Measurements from ENCODE around the gene NTM.
A peak's percentile ranks its signal among the peaks of the same experiment; 100 is the strongest.

The NTM gene

GRCh38 chr11:132072044-132072857 is 701.8 kb downstream of the NTM start:
- peak overlapping the region; percentile 19 for H3K4me3 ChIP-seq (ENCODE audit: low read length)

GRCh38 chr11:132072858-132073211 is 702.4 kb downstream of the NTM start:
- Histone ChIP-seq H3K4me1 (ENCODE audit: control insufficient read depth, insufficient read depth, low read length) (peaks cover 41% of the 10 kb centered on the region), H3K9ac (ENCODE audit: low read depth, low read length) (peak overlapping the region; percentile 89), H3K9me3 (replicated peaks; ENCODE audit: low read length) (no peaks in the 10 kb centered on the region), H3K4me3 (ENCODE audit: low read length) (peak overlapping the region; percentile 19), H3K27me3 (ENCODE audit: control insufficient read depth, insufficient read depth, low read length) (no peaks in the 10 kb centered on the region), H3K36me3 (ENCODE audit: insufficient read depth, low read length) (no peaks in the 10 kb centered on the region), H3K4me2 (ENCODE audit: low read length) (peak overlapping the region; percentile 52)

More at GRCh38 chr11:132072044-132072857, 701.8 kb downstream of the NTM start:
- H3K4me1 ChIP-seq (ENCODE audit: control insufficient read depth, insufficient read depth, low read length): peaks cover 41% of the 10 kb centered on the region
- no peaks in the 10 kb centered on the region for H3K36me3 ChIP-seq (ENCODE audit: insufficient read depth, low read length)
- peak overlapping the region; percentile 52 for H3K4me2 ChIP-seq (ENCODE audit: low read length)
- H3K27me3 ChIP-seq (ENCODE audit: control insufficient read depth, insufficient read depth, low read length): no peaks in the 10 kb centered on the region
- H3K9ac ChIP-seq (ENCODE audit: low read depth, low read length): peak overlapping the region; percentile 89
- H3K9me3 ChIP-seq (replicated peaks; ENCODE audit: low read length): no peaks in the 10 kb centered on the region

DNA sequence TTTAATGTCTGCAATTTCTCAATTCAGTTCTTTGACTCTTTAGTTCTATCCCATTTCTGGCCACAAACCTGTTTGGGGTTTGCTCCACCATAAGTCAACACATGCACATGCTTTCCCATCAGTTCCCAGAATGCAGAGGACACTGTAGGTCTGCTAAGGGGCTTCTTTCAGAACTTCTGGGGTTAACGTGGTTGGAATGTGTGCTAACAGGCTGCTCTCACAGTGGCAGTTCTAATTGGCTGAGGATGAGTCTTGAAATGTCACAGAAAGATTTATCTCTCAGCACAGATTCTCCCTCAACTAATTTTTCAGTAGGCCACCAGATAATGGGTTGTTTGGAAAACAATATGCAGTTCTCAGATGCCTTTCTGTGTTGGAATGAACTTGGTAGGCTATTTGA is 703.4 kb downstream of the NTM start:
- no peaks in the 10 kb centered on the region for H3K9me3 ChIP-seq (replicated peaks; ENCODE audit: low read length)
- H3K4me1 ChIP-seq (ENCODE audit: control insufficient read depth, insufficient read depth, low read length): peaks cover 39% of the 10 kb centered on the region
- H3K36me3 ChIP-seq (ENCODE audit: insufficient read depth, low read length): no peaks in the 10 kb centered on the region
- no peak overlapping the region for H3K4me3 ChIP-seq (ENCODE audit: low read length)
- no peak overlapping the region for H3K4me2 ChIP-seq (ENCODE audit: low read length)
- no peaks in the 10 kb centered on the region for H3K27me3 ChIP-seq (ENCODE audit: control insufficient read depth, insufficient read depth, low read length)
- H3K9ac ChIP-seq (ENCODE audit: low read depth, low read length): peak overlapping the region; percentile 89

DNA sequence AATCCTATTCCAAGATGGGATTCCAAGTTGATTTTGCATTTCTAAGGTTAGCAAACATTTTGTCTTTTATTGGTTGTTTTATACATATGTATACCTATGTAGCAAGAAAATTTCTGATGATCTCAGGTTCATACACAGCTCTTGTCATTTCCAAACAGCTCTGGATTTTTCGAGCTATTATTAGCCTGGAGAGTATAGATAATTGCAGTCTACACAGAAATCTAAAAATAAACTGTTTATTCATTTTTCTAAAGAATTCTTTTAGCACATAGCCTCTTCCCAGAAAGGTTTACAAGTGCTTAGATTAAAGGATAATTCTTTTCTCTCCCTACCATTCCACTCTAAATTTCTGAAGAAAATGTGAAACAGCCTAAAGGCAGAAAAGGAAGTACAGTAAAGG is 705.0 kb downstream of the NTM start:
- Histone ChIP-seq H3K4me3 (ENCODE audit: low read length) (no peak overlapping the region), H3K9ac (ENCODE audit: low read depth, low read length) (no peak overlapping the region), H3K4me1 (ENCODE audit: control insufficient read depth, insufficient read depth, low read length) (peaks cover 49% of the 10 kb centered on the region), H3K36me3 (ENCODE audit: insufficient read depth, low read length) (no peaks in the 10 kb centered on the region), H3K4me2 (ENCODE audit: low read length) (no peak overlapping the region), H3K9me3 (replicated peaks; ENCODE audit: low read length) (no peaks in the 10 kb centered on the region), H3K27me3 (ENCODE audit: control insufficient read depth, insufficient read depth, low read length) (no peaks in the 10 kb centered on the region)

GRCh38 chr11:132077416-132077815 is 707.0 kb downstream of the NTM start:
- H3K27me3 ChIP-seq (ENCODE audit: control insufficient read depth, insufficient read depth, low read length): no peaks in the 10 kb centered on the region
- no peaks in the 10 kb centered on the region for H3K36me3 ChIP-seq (ENCODE audit: insufficient read depth, low read length)
- H3K4me1 ChIP-seq (ENCODE audit: control insufficient read depth, insufficient read depth, low read length): peaks cover 42% of the 10 kb centered on the region
- no peaks in the 10 kb centered on the region for H3K9me3 ChIP-seq (replicated peaks; ENCODE audit: low read length)
- H3K4me2 ChIP-seq (ENCODE audit: low read length): no peak overlapping the region
- no peak overlapping the region for H3K9ac ChIP-seq (ENCODE audit: low read depth, low read length)
- H3K4me3 ChIP-seq (ENCODE audit: low read length): no peak overlapping the region

DNA sequence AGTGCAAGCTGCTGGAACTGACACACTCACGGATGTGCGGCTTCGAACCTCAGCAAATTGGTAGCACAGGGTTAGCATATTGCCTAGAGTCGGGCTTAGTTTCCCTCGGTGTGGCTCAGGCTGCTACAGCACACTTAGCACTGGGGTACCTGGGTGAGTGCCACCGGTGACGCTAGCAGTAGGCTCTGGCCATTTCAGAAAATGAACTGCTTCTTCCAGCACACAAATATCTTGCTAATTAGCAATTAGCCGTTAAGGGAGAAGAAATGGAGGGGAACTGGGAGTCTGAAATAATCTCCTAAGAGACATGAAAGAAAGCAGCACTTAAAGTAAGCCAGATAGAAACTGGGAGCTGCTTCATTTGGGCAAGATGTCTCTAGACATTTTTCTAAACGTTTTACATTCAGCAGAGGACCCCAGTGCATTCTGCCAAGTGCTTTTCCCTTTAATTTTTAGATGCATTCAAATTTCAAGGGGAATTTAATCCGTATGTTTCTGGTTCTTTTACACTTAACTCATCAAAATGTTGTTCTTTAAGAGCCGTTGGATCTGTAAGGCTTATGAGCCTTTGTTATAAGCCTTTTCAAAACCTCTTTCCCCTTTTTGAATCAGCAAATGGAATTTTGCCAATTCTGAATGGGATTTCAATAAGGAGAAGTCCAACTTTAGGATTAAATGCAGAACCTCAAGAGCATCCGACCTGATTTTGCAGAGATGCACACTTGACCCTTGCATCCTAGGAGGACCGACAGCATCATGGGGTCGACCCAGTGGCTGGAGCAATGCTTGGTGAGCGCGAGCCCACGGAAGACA is 708.1 kb downstream of the NTM start:
- Histone ChIP-seq H3K9me3 (replicated peaks; ENCODE audit: low read length) (no peaks in the 10 kb centered on the region), H3K4me1 (ENCODE audit: control insufficient read depth, insufficient read depth, low read length) (peaks cover 31% of the 10 kb centered on the region), H3K27me3 (ENCODE audit: control insufficient read depth, insufficient read depth, low read length) (no peaks in the 10 kb centered on the region), H3K36me3 (ENCODE audit: insufficient read depth, low read length) (no peaks in the 10 kb centered on the region), H3K4me3 (ENCODE audit: low read length) (no peak overlapping the region), H3K4me2 (ENCODE audit: low read length) (no peak overlapping the region), H3K9ac (ENCODE audit: low read depth, low read length) (no peak overlapping the region)

- Histone ChIP-seq H3K4me3 (ENCODE audit: low read length) (no peak overlapping the region), H3K4me2 (ENCODE audit: low read length) (peak overlapping the region; percentile 4), H3K27me3 (ENCODE audit: control insufficient read depth, insufficient read depth, low read length) (no peaks in the 10 kb centered on the region), H3K36me3 (ENCODE audit: insufficient read depth, low read length) (no peaks in the 10 kb centered on the region), H3K4me1 (ENCODE audit: control insufficient read depth, insufficient read depth, low read length) (peaks cover 20% of the 10 kb centered on the region), H3K9ac (ENCODE audit: low read depth, low read length) (no peak overlapping the region), H3K9me3 (replicated peaks; ENCODE audit: low read length) (no peaks in the 10 kb centered on the region)
Observed at GRCh38 chr11:132080127-132080526, 709.7 kb downstream of the NTM start.

- Histone ChIP-seq H3K4me2 (ENCODE audit: low read length) (no peak overlapping the region), H3K9ac (ENCODE audit: low read depth, low read length) (no peak overlapping the region)
Observed at GRCh38 chr11:132082566-132082965, 712.2 kb downstream of the NTM start.

DNA sequence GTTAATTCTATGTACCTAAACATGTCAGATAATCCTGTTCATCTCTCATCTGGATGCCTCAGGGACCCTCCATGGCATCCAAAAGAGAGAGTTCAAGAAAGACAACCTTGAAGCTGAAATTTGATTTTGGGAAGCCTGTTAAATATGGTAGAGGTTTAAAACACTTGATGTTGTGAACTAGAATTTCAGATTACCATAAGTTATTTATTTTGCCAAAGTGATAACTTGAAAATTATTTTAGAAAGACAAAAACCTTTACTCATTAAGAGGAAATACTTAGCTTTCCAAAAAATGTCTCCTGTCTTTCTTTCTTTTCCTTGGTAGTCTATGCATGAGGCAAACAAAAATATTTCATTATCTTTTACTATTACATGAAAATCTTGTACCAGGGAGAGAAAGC is 714.0 kb downstream of the NTM start:
- Histone ChIP-seq H3K27me3 (ENCODE audit: control insufficient read depth, insufficient read depth, low read length) (no peaks in the 10 kb centered on the region), H3K9ac (ENCODE audit: low read depth, low read length) (no peak overlapping the region), H3K36me3 (ENCODE audit: insufficient read depth, low read length) (no peaks in the 10 kb centered on the region), H3K4me1 (ENCODE audit: control insufficient read depth, insufficient read depth, low read length) (peaks cover 15% of the 10 kb centered on the region), H3K4me2 (ENCODE audit: low read length) (no peak overlapping the region), H3K9me3 (replicated peaks; ENCODE audit: low read length) (peaks cover 4% of the 10 kb centered on the region), H3K4me3 (ENCODE audit: low read length) (no peak overlapping the region)

More at GRCh38 chr11:132082566-132082965, 712.2 kb downstream of the NTM start:
- H3K36me3 ChIP-seq (ENCODE audit: insufficient read depth, low read length): no peaks in the 10 kb centered on the region
- peaks cover 4% of the 10 kb centered on the region for H3K9me3 ChIP-seq (replicated peaks; ENCODE audit: low read length)
- no peaks in the 10 kb centered on the region for H3K27me3 ChIP-seq (ENCODE audit: control insufficient read depth, insufficient read depth, low read length)
- H3K4me3 ChIP-seq (ENCODE audit: low read length): no peak overlapping the region
- peaks cover 16% of the 10 kb centered on the region for H3K4me1 ChIP-seq (ENCODE audit: control insufficient read depth, insufficient read depth, low read length)

- H3K4me3 ChIP-seq (ENCODE audit: low read length): no peak overlapping the region
- H3K36me3 ChIP-seq (ENCODE audit: insufficient read depth, low read length): no peaks in the 10 kb centered on the region
- H3K9ac ChIP-seq (ENCODE audit: low read depth, low read length): no peak overlapping the region
- H3K4me1 ChIP-seq (ENCODE audit: control insufficient read depth, insufficient read depth, low read length): no peaks in the 10 kb centered on the region
- H3K27me3 ChIP-seq (ENCODE audit: control insufficient read depth, insufficient read depth, low read length): no peaks in the 10 kb centered on the region
- H3K9me3 ChIP-seq (replicated peaks; ENCODE audit: low read length): peaks cover 4% of the 10 kb centered on the region
- H3K4me2 ChIP-seq (ENCODE audit: low read length): no peak overlapping the region
Observed at GRCh38 chr11:132087148-132087547, 716.7 kb downstream of the NTM start.

DNA sequence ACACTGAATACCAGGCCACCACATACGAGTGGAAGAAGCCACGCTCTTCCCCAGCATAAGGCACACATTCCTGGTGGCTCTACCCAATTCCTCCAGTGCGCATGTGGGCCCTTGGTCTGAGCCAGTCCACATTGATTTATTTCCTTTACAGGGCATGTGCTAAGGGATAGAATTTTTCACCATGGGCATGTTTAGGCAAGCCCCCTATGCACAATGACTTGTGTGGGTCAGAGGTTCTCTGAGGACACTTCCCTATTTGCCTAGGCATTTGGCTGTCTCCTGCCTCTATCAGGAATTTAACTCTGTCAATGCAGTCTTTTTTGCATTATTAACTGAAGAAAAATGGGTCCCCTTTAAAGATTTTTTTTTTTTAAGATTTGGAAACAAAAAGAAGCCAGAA is 718.1 kb downstream of the NTM start:
- H3K9ac ChIP-seq (ENCODE audit: low read depth, low read length): no peak overlapping the region
- H3K27me3 ChIP-seq (ENCODE audit: control insufficient read depth, insufficient read depth, low read length): no peaks in the 10 kb centered on the region
- no peaks in the 10 kb centered on the region for H3K4me1 ChIP-seq (ENCODE audit: control insufficient read depth, insufficient read depth, low read length)
- H3K36me3 ChIP-seq (ENCODE audit: insufficient read depth, low read length): no peaks in the 10 kb centered on the region
- no peak overlapping the region for H3K4me2 ChIP-seq (ENCODE audit: low read length)
- no peak overlapping the region for H3K4me3 ChIP-seq (ENCODE audit: low read length)
- peaks cover 4% of the 10 kb centered on the region for H3K9me3 ChIP-seq (replicated peaks; ENCODE audit: low read length)
